Natural killer cell (primary cell): ENCODE data around the gene DDX31. TPM values are rescaled to one million over a fixed set of nuclear protein-coding genes. Genes with fewer than 3 reads are reported as not detected.

Experiments
- ATAC-seq, 3 donors: fragments of 150-1000 bp in 2 of 3; fragments of 200-7000 bp in 1 of 3; cut with Tn5 transposase; 1 replicate in 1 of 3; 2 replicates in 2 of 3; pipeline ENCODE4 v1.10.0; 2021; ENCODE audit warnings: mild to moderate bottlenecking in 2 of 3, moderate library complexity in 2 of 3
- DNase-seq, 2 donors: peaks; one replicate each; pipeline versions ENCODE4 v3.0.0 to v3.0.0-alpha.2; 2013 to 2021; ENCODE audit warnings: mixed read lengths in 1 of 2
- H3K27ac ChIP-seq: one replicate; pipeline ENCODE4 v1.5.1; 2013; ENCODE audit warnings: mild to moderate bottlenecking, low read length
- H3K27me3 ChIP-seq: one replicate; pipeline ENCODE4 v1.6.1; 2013; ENCODE audit warnings: low read length; ENCODE audit not compliant: control insufficient read depth, insufficient read depth
- H3K36me3 ChIP-seq: one replicate; pipeline ENCODE4 v1.6.1; 2013; ENCODE audit warnings: low read length; ENCODE audit not compliant: control insufficient read depth, insufficient read depth
- H3K4me1 ChIP-seq: one replicate; pipeline ENCODE4 v1.6.1; 2013; ENCODE audit warnings: low read length; ENCODE audit not compliant: control insufficient read depth, insufficient read depth
- H3K4me3 ChIP-seq: one replicate; pipeline ENCODE4 v1.5.1; 2013; ENCODE audit warnings: low read length
- H3K9me3 ChIP-seq: one replicate; pipeline ENCODE4 v1.6.1; 2013; ENCODE audit warnings: low read length; ENCODE audit not compliant: control insufficient read depth, insufficient read depth
- H3K27ac Mint-ChIP-seq, 2 donors: one replicate each; pipeline ENCODE4 v1.8.0; 2022; ENCODE audit warnings: mild to moderate bottlenecking in 2 of 2, mixed read lengths in 2 of 2, moderate library complexity in 1 of 2
- H3K27me3 Mint-ChIP-seq, 2 donors: one replicate each; pipeline ENCODE4 v1.8.0; 2022; ENCODE audit warnings: low read depth in 2 of 2, mixed read lengths in 2 of 2
- H3K36me3 Mint-ChIP-seq: one replicate; pipeline ENCODE4 v1.8.0; 2022; ENCODE audit warnings: mixed read lengths
- H3K4me1 Mint-ChIP-seq, 2 donors: one replicate each; pipeline ENCODE4 v1.8.0; 2022; ENCODE audit warnings: mixed read lengths in 2 of 2
- H3K4me3 Mint-ChIP-seq: one replicate; pipeline ENCODE4 v1.8.0; 2022; ENCODE audit warnings: mild to moderate bottlenecking, moderate library complexity, mixed read lengths
- H3K9me3 Mint-ChIP-seq, 2 donors: one replicate each; pipeline ENCODE4 v1.8.0; 2022; ENCODE audit warnings: mixed read lengths in 2 of 2
- WGBS: methylation state at CpG from one replicate; pipeline ENCODE4 v1.1.7; 2013; ENCODE audit warnings: missing lambda C conversion rate; ENCODE audit not compliant: insufficient coverage; 5-methylcytosine and 5-hydroxymethylcytosine counted together
- intact Hi-C: fragments of 100-400 bp; cut with micrococcal nuclease; formaldehyde crosslinking; loops from one replicate; pipeline ENCODE4 v1.14.2; 2022
- total RNA-seq, 4 donors: library from RNA; stranded (reverse); fragments of 120-200 nt in 1 of 4; gene quantifications; one replicate each; pipeline versions ENCODE4 v1.2.3 to v1.2.4, GENCODE V29; 2013 to 2022
- TF ChIP-seq, protein P1 (sequence below): fragments of 200-600 bp; IDR thresholded peaks from one replicate; pipeline ENCODE4 v1.8.0; 2022; ENCODE audit warnings: antibody characterized with exemption

Gene DDX31
- total RNA-seq, 3 donors from 2014 or later (not counting 1 experiment from before 2014, with no cell fraction given): 6.5 to 12.2 (median 11.5) TPM

DNA sequence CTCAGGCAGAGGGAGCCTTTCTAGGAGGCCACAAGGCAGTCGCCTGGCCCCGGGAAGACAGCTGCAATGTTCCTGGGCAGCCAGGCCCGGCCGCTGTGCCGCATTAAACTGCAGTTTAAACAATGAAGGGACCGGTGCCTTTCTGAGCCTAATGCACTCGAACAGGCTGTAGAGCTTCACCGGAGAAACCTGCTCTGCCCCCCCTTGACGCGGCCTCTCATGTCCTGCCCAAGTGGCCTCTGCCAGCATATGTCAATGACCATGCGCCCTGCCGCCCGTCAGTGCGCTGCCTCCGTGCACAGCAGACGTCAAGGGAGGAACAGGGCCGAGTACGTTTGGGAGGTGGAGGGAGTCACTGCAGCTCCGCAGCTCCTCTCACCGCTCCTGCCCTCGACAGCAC lies 125.8 kb downstream of the DDX31 start:
- WGBS: 74% methylated on average over 21 of the region's 21 CpGs
- Mint-ChIP-seq H3K4me1 (peaks cover 0 to 4% of the 10 kb centered on the region in 2 donors), H3K27ac (no peak overlapping the region), H3K4me3 (no peak overlapping the region), H3K27me3 (peaks cover 17 to 29% of the 10 kb centered on the region in 2 donors), H3K36me3 (no peaks in the 10 kb centered on the region), H3K9me3 (no peaks in the 10 kb centered on the region)
- Histone ChIP-seq H3K27me3 (peaks cover 10% of the 10 kb centered on the region), H3K4me1 (peaks cover 7% of the 10 kb centered on the region), H3K27ac (no peak overlapping the region), H3K36me3 (no peaks in the 10 kb centered on the region), H3K9me3 (no peaks in the 10 kb centered on the region), H3K4me3 (no peak overlapping the region)
- DNase-seq: no peak
- TF ChIP-seq, protein P1, sequence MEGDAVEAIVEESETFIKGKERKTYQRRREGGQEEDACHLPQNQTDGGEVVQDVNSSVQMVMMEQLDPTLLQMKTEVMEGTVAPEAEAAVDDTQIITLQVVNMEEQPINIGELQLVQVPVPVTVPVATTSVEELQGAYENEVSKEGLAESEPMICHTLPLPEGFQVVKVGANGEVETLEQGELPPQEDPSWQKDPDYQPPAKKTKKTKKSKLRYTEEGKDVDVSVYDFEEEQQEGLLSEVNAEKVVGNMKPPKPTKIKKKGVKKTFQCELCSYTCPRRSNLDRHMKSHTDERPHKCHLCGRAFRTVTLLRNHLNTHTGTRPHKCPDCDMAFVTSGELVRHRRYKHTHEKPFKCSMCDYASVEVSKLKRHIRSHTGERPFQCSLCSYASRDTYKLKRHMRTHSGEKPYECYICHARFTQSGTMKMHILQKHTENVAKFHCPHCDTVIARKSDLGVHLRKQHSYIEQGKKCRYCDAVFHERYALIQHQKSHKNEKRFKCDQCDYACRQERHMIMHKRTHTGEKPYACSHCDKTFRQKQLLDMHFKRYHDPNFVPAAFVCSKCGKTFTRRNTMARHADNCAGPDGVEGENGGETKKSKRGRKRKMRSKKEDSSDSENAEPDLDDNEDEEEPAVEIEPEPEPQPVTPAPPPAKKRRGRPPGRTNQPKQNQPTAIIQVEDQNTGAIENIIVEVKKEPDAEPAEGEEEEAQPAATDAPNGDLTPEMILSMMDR: no peak
- intact Hi-C loops: no loop called here
- ATAC-seq: no peak

GRCh38 chr9:132543251-132543650 lies 126.5 kb downstream of the DDX31 start:
- ATAC-seq (no peak), DNase-seq (no peak)
- peaks cover 14 to 29% of the 10 kb centered on the region in 2 donors for H3K27me3 Mint-ChIP-seq
- H3K27ac Mint-ChIP-seq: no peak overlapping the region
- intact Hi-C loops: no loop called here
- peaks cover 10% of the 10 kb centered on the region for H3K27me3 ChIP-seq
- H3K4me3 ChIP-seq: no peak overlapping the region
- no peaks in the 10 kb centered on the region for H3K36me3 ChIP-seq
- H3K4me1 ChIP-seq: peaks cover 7% of the 10 kb centered on the region
- peaks cover 0 to 4% of the 10 kb centered on the region in 2 donors for H3K4me1 Mint-ChIP-seq
- no peaks in the 10 kb centered on the region for H3K9me3 Mint-ChIP-seq
- TF ChIP-seq, protein P1: no peak
- H3K9me3 ChIP-seq: no peaks in the 10 kb centered on the region
- 94% methylated on average over 4 of the region's 4 CpGs for WGBS
- H3K4me3 Mint-ChIP-seq: no peak overlapping the region
- no peak overlapping the region for H3K27ac ChIP-seq
- H3K36me3 Mint-ChIP-seq: no peaks in the 10 kb centered on the region

Other genes with a start within 250 kb of the DDX31 start
- gene BARHL1, start 87.4 kb downstream of the DDX31 start, total RNA-seq: not detected
- gene GTF3C4, start 481 bp upstream of the DDX31 start, total RNA-seq: 10 to 100 TPM; 11.0 to 12.7 (median 12.6) TPM
- gene AK8, start 208.3 kb upstream of the DDX31 start, total RNA-seq: under 1 TPM; 0.14 to 0.21 (median 0.18) TPM
- 1 to 10 TPM; 1.1 to 1.6 (median 1.4) TPM for gene SPACA9, start 208.9 kb upstream of the DDX31 start, total RNA-seq